HUES6 (cell line): Measurements from ENCODE around the gene GNGT2.

Experiments
- H3K27ac ChIP-seq: 2 replicates; pipeline ENCODE4 v1.7.0; 2013; ENCODE audit warnings: low read depth, mild to moderate bottlenecking, low read length, inconsistent platforms
- H3K27me3 ChIP-seq: 2 replicates; pipeline ENCODE4 v1.6.1; 2013; ENCODE audit warnings: low read length; ENCODE audit not compliant: control insufficient read depth, insufficient read depth
- H3K36me3 ChIP-seq: 2 replicates; pipeline ENCODE4 v1.6.1; 2013; ENCODE audit warnings: low read length; ENCODE audit not compliant: control insufficient read depth, insufficient read depth
- H3K4me1 ChIP-seq: 2 replicates; pipeline ENCODE4 v1.6.1; 2013; ENCODE audit warnings: low read length; ENCODE audit not compliant: control insufficient read depth, insufficient read depth
- H3K4me3 ChIP-seq: 2 replicates; pipeline ENCODE4 v1.5.1; 2013; ENCODE audit warnings: low read depth, low read length
- H3K9ac ChIP-seq: one replicate; pipeline ENCODE4 v1.6.1; 2013; ENCODE audit warnings: mild to moderate bottlenecking, low read length
- H3K9me3 ChIP-seq: 2 replicates; pipeline ENCODE4 v1.6.1; 2013; ENCODE audit warnings: low read depth, low read length; ENCODE audit not compliant: control insufficient read depth, insufficient read depth

GNGT2 gene

DNA sequence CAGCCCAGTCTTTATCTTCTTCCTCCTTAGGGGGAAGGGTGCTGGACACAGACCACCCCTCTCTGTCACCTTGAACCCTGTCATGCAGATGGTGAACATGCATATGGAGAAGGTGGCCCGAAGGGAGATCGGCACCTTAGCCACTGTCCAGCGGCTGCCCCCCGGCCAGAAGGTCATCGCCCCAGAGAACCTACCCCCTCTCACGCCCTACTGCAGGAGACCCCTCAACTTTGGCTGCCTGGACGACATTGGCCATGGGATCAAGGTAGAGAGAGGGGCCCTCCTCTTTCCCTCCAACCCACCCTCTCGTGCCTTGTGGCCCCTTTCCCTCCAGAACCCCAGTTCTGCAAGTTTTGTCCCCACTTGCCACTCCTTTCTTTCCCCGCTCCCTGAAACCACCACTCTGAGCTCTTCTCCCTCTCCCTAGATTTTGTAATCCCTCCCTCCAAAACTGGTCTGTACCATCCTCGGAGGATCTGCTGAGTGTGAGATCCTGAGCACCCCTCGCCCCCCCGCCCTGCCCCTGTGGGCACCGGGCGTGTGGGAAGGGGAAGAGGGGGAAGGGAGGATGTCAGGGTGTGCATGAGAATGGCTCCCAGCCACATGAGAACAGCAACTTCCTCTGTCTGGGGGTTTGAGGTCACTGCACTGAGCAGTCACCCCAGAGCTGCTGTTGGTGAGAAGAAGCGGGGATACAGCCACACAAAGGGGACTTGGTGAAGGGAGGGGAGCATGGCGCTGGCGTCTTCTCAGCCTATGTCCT is 7.5 kb upstream of the GNGT2 start:
- no peaks in the 10 kb centered on the region for H3K36me3 ChIP-seq
- H3K4me1 ChIP-seq, result peaks cover 15% of the 10 kb centered on the region
- H3K9me3 ChIP-seq, result no peaks in the 10 kb centered on the region
- no peak overlapping the region for H3K27ac ChIP-seq
- H3K4me3 ChIP-seq, result no peak overlapping the region
- peaks cover 9% of the 10 kb centered on the region for H3K27me3 ChIP-seq
- H3K9ac ChIP-seq, result no peak overlapping the region

DNA sequence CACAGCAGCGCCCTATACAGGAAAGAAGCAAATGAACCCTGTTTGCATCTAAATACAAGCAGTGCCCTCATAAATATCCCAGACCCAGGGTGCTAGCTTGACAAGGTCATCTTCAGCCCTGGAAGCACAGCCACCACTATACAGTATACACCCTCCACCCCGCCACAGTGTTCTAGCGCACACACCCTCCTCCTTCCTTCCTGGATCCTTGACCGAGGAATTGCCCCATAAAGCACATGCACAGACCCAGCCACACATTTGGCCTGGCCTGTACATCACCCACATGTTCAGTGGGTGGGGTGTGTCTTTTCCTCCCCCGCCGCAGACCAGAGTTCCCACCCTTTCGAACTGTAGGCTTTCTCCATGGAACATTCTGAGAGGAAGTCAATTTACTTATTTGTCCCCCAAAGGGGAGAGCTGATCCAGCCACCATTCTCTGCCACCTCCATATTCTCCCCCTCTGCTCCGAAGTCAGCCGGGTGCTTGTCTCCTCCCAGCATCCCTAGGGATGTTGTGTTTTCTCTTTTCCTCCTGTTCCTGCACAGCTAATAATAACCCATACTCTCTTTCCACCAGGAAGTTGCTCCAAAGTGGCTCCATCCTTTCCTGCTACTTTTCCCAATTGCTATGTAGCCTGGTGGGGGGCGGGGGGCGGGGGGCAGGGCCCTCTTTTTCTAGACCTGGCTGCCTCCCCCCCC is 6.7 kb upstream of the GNGT2 start:
- Histone ChIP-seq H3K36me3 (no peaks in the 10 kb centered on the region), H3K9ac (no peak overlapping the region), H3K9me3 (no peaks in the 10 kb centered on the region), H3K4me3 (no peak overlapping the region), H3K27me3 (peaks cover 3% of the 10 kb centered on the region), H3K27ac (no peak overlapping the region), H3K4me1 (peaks cover 15% of the 10 kb centered on the region)

DNA sequence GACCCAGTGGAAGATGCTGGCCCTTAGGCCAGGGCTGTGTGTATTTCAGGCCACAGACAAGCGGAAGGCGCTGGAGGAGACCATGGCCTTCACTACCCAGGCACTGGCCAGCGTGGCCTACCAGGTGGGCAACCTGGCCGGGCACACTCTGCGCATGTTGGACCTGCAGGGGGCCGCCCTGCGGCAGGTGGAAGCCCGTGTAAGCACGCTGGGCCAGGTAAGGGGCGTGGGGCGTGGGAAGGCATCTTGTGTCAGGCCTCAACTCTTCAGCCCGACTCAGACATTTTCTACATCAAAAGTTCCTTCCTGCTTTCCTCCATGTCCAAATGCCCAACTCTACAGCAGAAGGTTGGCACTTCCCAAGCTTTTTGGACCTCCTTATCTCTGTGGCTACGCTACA is 6.1 kb upstream of the GNGT2 start:
- Histone ChIP-seq H3K4me1 (peaks cover 15% of the 10 kb centered on the region), H3K27ac (no peak overlapping the region), H3K9me3 (no peaks in the 10 kb centered on the region), H3K36me3 (no peaks in the 10 kb centered on the region), H3K9ac (no peak overlapping the region), H3K4me3 (no peak overlapping the region), H3K27me3 (no peaks in the 10 kb centered on the region)

DNA sequence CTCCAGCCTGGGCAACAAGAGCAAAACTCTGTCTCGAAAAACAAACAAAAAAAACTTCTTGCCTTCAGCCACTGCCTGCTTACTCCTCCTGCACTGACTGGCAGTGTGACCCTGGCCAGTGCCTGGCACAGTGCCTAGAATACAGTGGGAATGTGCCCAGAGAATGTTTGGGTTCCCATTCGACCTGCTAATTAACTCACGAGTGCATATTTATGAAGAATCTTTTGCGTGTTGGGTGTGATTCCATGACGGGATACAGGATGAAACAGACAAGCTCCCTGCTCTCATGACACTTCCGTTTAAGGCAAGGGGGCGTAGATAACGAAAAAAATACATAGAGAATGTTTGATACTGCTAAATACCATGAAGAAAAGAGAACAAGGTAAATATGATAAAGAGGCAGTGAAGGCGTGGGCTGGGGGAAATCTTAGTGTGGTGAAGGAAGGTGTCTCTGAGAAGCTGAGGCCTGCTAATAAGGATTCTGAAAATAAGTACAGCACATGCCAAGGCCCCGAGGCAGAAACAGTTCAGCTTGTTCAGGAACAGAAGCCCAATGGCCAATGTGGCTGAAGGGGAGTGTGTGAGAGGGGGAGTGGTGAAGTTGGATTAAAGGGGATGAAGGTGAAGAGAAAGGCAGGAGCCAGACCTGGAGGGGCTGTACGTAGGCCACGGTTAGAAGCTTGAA is 4.4 kb upstream of the GNGT2 start:
- H3K27me3 ChIP-seq, result no peaks in the 10 kb centered on the region
- no peaks in the 10 kb centered on the region for H3K36me3 ChIP-seq
- H3K27ac ChIP-seq, result no peak overlapping the region
- no peak overlapping the region for H3K4me3 ChIP-seq
- H3K4me1 ChIP-seq, result peaks cover 31% of the 10 kb centered on the region
- H3K9me3 ChIP-seq, result no peaks in the 10 kb centered on the region
- no peak overlapping the region for H3K9ac ChIP-seq

DNA sequence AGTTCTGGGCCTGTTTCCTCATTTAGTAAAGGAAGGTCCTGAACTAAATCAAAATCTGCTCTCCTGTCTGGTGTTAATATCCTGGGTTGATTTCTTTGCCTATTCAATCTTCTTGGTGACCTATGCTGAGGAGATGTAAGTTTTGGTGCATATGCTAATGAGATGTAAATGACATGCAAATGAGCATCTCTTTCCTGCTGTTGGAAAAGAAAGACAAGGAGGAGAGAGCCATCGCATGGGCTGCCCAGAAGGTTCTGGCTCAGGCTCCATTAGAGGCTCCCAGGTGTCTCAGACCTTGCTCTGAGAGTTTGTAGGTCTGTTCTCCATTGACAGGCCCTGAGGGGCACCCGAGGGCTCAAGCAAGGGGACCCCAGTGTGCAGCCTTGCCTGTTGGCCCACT is 3.5 kb upstream of the GNGT2 start:
- Histone ChIP-seq H3K27ac (no peak overlapping the region), H3K27me3 (no peaks in the 10 kb centered on the region), H3K4me1 (peaks cover 40% of the 10 kb centered on the region), H3K4me3 (no peak overlapping the region), H3K9ac (no peak overlapping the region), H3K9me3 (no peaks in the 10 kb centered on the region), H3K36me3 (no peaks in the 10 kb centered on the region)

- Histone ChIP-seq H3K9me3 (no peaks in the 10 kb centered on the region), H3K9ac (no peak overlapping the region), H3K27me3 (no peaks in the 10 kb centered on the region), H3K4me1 (peaks cover 40% of the 10 kb centered on the region), H3K36me3 (no peaks in the 10 kb centered on the region), H3K4me3 (no peak overlapping the region), H3K27ac (no peak overlapping the region)
Measured at GRCh38 chr17:49213399-49213798, 3.0 kb upstream of the GNGT2 start.

GRCh38 chr17:49209061-49209571 is 1.3 kb downstream of the GNGT2 start:
- H3K27me3 ChIP-seq, result no peaks in the 10 kb centered on the region
- no peak overlapping the region for H3K9ac ChIP-seq
- H3K4me3 ChIP-seq, result no peak overlapping the region
- no peak overlapping the region for H3K27ac ChIP-seq
- H3K36me3 ChIP-seq, result no peaks in the 10 kb centered on the region
- H3K4me1 ChIP-seq, result peaks cover 32% of the 10 kb centered on the region
- H3K9me3 ChIP-seq, result no peaks in the 10 kb centered on the region

GRCh38 chr17:49204516-49204915 is 5.9 kb downstream of the GNGT2 start:
- Histone ChIP-seq H3K27ac (no peak overlapping the region), H3K4me3 (no peak overlapping the region), H3K9me3 (no peaks in the 10 kb centered on the region), H3K27me3 (no peaks in the 10 kb centered on the region; the same call in 1 of the 2 replicates), H3K4me1 (peaks cover 6% of the 10 kb centered on the region; the same call in 1 of the 2 replicates), H3K9ac (no peak overlapping the region), H3K36me3 (no peaks in the 10 kb centered on the region)

DNA sequence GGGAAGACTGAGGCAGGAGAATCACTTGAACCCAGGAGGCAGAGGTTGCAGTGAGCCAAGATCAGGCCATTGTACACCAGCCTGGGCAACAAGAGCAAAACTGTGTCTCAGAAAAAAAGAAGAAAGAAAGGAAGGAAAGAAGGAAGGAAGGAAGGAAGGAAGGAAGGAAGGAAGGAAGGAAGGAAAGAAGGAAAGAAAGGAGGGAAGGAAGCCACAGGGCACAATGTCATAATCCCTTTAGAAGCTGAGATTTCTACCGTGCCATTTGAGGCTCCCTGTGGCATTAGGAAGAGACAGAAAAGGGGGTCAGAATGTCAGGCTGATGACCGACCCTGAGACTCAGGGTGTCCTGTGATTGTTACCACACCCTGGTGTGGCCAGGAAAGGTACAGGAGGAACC is 6.6 kb downstream of the GNGT2 start:
- no peak overlapping the region for H3K9ac ChIP-seq
- no peak overlapping the region for H3K27ac ChIP-seq
- no peaks in the 10 kb centered on the region; the same call in 1 of the 2 replicates for H3K27me3 ChIP-seq
- no peaks in the 10 kb centered on the region for H3K36me3 ChIP-seq
- no peak overlapping the region for H3K4me3 ChIP-seq
- H3K4me1 ChIP-seq, result no peaks in the 10 kb centered on the region
- H3K9me3 ChIP-seq, result no peaks in the 10 kb centered on the region

DNA sequence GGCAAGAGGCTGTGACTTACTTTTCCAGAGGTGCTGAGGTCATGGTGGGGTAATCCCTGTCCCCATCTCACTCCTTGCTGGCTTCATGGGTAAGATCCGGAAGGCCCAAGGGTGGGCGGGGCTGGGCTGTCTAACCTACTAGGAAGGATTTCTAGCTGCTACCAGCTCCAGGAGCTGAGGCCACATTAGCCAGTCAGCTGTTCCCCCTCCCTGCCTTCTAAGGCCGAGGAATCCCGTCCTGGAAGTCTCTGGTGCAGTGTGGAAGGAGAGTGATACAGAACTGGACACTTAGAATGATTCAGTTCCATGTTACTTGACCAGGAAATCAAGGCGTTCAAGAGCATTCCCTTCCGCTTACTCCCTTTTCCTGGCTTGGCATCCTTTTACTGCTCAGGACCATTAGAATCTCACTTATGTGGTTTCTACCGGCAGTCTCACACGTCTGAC is 8.9 kb downstream of the GNGT2 start:
- Histone ChIP-seq H3K9ac (no peak overlapping the region), H3K27ac (no peak overlapping the region), H3K4me3 (no peak overlapping the region), H3K27me3 (no peaks in the 10 kb centered on the region; the same call in 1 of the 2 replicates), H3K9me3 (no peaks in the 10 kb centered on the region), H3K36me3 (no peaks in the 10 kb centered on the region), H3K4me1 (no peaks in the 10 kb centered on the region)
